AG04449 (cell line): ENCODE data around the gene ENOX1.

ENCODE experiments used
- CTCF ChIA-PET: fragments of 350-600 bp; formaldehyde crosslinking; extraction: SDS; loops from one replicate; lab custom pipeline; 2021; ENCODE audit warnings: antibody characterized with exemption; lab: Yijun Ruan, JAX
- POLR2A ChIA-PET: fragments of 400-600, 350-600 bp; formaldehyde crosslinking; extraction: SDS; loops from one replicate; lab custom pipeline; 2020; ENCODE audit warnings: antibody characterized with exemption, inconsistent platforms; lab: Yijun Ruan, JAX
- DNase-seq: peaks from one replicate; pipeline ENCODE4 v3.0.0-alpha.2; 2010; ENCODE audit warnings: low read depth, low spot score
- H3K4me3 ChIP-seq: 2 replicates; pipeline ENCODE4 v1.5.1; 2011; ENCODE audit warnings: low read depth, mild to moderate bottlenecking, control low read depth, low read length
- TF ChIP-seq, protein P1 (sequence below): IDR thresholded peaks from one replicate; pipeline ENCODE4 v1.5.1; 2011; ENCODE audit warnings: mild to moderate bottlenecking, moderate library complexity, low read length, control low read depth, inconsistent platforms; ENCODE audit not compliant: insufficient read depth; ENCODE audit errors: missing control alignments

Gene ENOX1

DNA sequence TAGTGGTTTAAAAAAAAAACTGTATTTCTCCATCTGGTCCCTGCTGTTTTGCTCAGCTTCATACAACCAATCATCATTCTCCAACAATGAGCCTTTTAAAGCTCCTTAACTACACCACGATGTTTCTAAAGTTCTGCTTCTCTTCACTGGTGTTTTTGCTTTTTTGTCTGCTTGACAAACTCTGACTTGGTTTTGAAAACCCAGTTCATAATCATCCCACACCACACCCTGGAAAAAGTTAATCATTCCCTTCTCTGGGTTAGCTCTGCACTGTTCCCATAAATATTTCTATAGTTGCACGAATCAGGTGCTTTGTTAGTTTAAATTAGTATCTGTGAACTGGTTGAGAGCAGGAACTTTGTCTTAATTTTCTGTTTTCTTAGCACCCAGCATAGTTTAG, 217.1 kb downstream of the ENOX1 start:
- POLR2A ChIA-PET = interaction anchor here (0.6 kb wide), 2 partner anchors 86 to 150 kb away, joined by 3 read pairs; no protein-coding TSS in a partner anchor
- CTCF ChIA-PET = interaction anchor here (1.2 kb wide), 1 partner anchor 301 kb away, joined by 3 read pairs; no protein-coding TSS in a partner anchor
- TF ChIP-seq, protein P1, sequence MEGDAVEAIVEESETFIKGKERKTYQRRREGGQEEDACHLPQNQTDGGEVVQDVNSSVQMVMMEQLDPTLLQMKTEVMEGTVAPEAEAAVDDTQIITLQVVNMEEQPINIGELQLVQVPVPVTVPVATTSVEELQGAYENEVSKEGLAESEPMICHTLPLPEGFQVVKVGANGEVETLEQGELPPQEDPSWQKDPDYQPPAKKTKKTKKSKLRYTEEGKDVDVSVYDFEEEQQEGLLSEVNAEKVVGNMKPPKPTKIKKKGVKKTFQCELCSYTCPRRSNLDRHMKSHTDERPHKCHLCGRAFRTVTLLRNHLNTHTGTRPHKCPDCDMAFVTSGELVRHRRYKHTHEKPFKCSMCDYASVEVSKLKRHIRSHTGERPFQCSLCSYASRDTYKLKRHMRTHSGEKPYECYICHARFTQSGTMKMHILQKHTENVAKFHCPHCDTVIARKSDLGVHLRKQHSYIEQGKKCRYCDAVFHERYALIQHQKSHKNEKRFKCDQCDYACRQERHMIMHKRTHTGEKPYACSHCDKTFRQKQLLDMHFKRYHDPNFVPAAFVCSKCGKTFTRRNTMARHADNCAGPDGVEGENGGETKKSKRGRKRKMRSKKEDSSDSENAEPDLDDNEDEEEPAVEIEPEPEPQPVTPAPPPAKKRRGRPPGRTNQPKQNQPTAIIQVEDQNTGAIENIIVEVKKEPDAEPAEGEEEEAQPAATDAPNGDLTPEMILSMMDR = no peak
- no peak overlapping the region for H3K4me3 ChIP-seq
- no peak for DNase-seq

DNA sequence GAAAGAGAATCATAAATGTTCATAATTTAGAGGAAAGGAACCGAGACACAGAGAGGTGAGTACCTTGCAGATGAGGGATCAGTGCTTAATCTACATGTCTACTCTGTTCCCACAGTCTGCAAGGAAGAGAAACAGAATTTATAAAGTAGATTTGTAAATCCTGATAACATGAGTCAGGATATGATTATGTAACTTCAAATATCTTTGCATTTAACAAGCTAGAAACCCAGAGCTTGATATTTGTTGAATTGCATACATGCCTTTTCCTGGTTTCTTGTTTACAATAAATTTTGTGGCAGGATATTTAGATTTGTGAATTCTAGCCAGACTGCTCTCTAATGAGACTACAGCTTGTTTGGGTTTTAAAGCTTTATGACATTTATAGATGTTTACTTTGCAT, 219.2 kb downstream of the ENOX1 start:
- CTCF ChIA-PET = no interaction called here
- TF ChIP-seq, protein P1 = no peak
- no peak overlapping the region for H3K4me3 ChIP-seq
- POLR2A ChIA-PET = no interaction called here
- DNase-seq = peak; percentile 41

DNA sequence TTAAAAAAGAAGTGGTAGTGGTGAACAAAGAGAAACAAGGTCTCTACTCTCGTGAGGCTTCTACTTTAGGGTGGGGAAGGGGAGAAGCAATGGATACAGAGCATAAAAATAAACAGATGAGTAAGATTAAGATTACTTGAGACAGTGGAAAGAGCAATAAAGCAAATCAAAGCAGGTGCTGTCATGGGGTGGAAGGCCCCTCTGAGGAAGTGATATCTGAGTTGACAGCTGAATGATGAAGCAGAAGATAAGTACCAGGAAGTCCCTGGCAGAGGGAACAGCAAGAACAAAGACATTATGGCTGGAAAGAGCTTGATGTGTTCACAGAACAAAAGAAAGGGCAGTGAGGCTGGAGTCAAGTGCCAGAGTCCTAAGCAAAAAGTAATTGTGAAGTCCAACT, 221.8 kb downstream of the ENOX1 start:
- TF ChIP-seq, protein P1 = no peak
- no peak overlapping the region for H3K4me3 ChIP-seq
- DNase-seq = no peak
- ChIA-PET POLR2A (no interaction called here), CTCF (no interaction called here)

DNA sequence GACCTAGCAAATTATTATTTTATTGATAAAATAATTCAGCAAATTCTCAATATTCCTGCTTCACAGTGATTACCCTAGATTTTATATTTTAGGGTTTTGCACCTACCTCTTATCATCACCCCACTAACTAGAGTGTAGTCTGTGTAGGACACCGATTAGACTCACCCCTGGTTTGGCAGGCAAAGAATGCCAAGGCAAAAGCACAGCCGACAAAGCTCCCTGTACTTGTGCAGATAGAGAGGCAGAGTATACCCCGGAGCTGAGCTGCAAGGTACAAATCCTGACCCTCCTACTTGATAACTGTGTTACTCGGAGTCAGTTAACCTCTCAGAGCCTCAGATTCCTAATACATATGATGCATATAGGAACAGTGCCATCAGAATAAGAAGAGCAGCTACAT, 225.7 kb downstream of the ENOX1 start:
- CTCF ChIA-PET = no interaction called here
- DNase-seq = no peak
- H3K4me3 ChIP-seq = no peak overlapping the region
- POLR2A ChIA-PET = no interaction called here
- TF ChIP-seq, protein P1 = no peak

DNA sequence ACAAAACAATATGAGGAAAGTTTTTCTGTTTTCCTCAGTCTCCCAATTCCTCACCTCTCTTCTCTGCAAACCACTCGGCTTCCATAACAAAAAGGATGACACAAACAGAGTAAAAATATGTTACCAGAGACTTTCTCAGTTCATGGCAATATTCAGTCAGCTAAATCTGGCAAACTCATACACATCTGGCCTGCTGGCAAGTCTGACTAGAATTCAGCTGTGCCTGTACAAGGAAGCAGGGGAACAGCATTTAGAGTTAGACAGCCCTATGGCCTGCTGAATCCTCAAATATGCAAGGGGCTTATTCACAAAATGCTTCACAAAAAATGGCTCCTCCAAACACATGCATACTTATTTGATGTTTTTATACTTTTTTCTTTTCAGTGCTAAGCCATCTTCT, 227.8 kb downstream of the ENOX1 start:
- TF ChIP-seq, protein P1 = no peak
- POLR2A ChIA-PET = no interaction called here
- CTCF ChIA-PET = no interaction called here
- no peak overlapping the region for H3K4me3 ChIP-seq
- no peak for DNase-seq

DNA sequence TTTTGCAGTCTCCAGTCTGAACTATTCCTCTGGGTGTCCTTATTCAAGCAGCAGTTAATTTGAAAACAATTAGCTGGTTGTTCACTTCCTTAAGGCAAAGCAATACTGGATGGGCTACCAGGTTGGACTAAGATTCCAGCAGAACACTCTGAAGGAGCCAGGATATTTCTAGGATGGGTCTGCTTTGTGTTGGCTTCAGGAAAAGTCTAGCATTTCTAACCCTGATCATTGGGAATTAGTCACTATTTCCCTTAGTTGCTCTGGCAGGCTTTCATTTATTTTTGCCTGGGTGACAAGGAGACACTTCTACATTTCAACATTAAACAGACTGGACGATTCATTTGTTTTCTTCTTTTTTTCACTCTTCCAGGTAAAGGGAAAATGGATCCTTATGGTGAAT, 228.4 kb downstream of the ENOX1 start:
- TF ChIP-seq, protein P1 = no peak
- CTCF ChIA-PET = interaction anchor here (1.1 kb wide), 1 partner anchor 963 kb away, joined by 3 read pairs; no protein-coding TSS in a partner anchor

More for the DNA sequence above, 228.4 kb downstream of the ENOX1 start:
- no peak overlapping the region for H3K4me3 ChIP-seq
- POLR2A ChIA-PET = no interaction called here
- DNase-seq = no peak
